IPS-NIHi7 (cell line): ENCODE data around the gene MYRIP.
A peak's percentile ranks its signal among the peaks of the same experiment; 100 is the strongest.

Source experiments
- DNase-seq: peaks from one replicate; pipeline ENCODE4 v3.0.0; 2012; ENCODE audit warnings: mixed read lengths; ENCODE audit errors: extremely low spot score

MYRIP gene

DNA sequence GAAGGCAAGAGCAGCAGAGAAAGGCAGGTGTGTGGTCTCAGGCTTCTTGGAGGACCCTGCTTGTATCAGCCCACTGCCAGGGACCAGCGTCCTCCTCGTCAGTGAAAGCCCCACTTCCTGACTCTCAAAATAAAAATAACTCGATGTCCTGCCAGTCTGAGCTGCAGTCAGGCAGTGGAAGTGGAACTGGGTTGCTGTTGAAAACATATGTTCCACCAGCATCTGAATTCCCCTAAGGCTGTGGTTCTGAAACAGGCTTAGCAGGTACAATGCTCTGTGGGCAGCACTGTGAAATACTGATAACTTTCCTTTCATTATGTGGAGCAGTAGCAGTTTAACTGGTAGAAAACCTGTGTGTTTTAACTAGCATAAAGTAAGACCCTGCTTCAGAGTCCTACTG, 378.5 kb downstream of the MYRIP start:
- DNase-seq = no peak

DNA sequence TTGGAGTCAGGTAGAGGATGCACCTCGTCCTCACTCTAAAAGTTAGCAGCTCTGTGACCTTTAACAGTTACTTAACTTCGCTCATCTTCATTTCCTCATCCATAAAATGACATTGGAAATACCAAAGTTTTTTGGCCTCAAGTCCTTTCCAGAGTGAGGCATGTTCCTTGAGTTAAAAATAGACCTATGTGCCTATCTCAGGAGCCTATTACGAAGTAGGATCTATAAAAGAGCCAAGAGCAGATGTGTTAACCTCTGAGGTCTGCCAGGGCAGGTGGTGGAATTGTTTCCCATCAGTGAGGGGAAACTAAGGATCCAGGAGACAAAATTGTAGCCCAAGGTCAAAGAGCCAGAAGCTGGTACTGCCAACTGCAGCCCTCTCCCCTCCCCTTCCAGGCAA, 379.7 kb downstream of the MYRIP start:
- DNase-seq = no peak

DNA sequence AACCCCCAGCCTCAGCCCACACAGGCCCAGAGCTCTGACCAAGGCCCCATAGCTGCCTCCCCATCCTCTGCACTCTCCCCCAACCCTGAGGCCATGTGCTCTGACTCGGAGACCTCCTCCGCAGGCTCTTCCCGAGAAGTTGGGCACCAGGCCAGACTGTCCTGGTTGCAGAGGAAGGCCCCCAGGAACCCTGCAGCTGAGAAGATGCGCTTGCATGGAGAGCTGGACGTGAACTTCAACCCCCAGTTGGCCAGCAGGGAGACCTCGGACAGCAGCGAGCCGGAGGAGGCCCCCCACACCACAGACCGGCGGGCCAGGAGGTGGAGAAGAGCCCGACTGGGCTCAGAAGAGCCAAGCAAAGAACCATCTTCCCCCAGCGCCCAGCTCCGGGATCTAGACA, 380.6 kb downstream of the MYRIP start:
- no peak for DNase-seq

DNA sequence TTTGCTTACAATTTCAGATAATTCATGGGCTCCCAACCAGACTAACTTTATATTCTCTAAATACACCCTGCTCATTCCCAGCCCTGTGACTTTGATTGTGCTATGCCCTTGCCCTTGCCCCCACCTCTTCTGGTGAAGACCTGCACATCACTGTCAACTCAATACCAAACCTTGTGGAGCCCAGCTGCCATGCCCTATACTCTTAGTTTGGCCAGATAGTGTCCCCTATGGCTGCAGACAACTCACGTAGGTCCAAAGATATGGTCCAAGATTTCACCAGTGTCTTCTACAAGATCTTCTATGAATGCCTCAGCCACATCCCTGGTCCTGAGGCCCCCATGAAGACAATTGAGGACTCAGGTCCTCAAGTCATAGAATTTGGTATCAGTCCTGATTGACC, 381.8 kb downstream of the MYRIP start:
- no peak for DNase-seq

DNA sequence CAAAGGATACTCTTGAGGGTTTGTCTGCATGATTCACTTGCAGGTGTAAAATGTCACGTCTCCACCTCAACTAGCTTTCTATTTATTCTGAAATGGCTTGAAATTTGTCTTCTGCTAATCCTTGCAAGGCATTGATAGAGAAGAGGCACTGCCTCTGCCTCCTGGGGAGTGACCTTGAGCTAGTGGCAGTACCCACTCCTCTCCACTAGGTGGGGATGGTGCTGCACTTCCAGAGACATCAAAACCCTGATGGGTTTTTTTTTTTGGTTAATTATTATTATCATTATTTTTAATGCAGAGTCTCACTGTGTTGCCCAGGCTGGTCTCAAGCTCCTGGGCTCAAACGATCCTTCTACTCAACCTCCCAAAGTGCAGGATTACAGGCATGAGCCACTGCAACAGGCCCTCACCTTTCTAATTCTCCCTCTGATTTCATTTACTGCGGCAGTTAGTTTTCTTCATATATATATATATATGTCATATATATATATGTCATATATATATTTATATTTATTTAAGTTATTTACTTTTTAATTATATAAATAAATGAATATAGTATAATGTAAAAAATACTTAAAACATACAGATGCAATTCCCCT, 382.5 kb downstream of the MYRIP start:
- DNase-seq = peak; percentile 78

DNA sequence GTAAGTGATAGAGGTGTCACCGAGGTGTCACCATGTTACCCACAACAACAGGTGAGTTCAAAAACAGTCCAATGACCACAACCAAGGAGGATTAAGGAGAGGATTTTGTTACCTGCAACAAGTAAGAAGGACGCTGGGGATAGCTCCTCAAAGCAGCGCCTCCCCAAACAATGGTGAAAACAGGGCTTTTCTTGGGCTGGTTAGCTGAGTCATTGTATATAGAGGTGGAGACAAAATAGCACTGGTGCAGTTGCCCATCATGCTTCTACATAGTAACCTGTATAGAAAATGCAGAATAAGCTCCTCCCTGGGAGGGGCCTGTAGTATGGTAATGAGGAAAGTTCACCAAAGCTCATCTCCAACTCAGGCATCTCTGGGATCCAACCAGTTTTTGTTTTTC, 383.2 kb downstream of the MYRIP start:
- DNase-seq = no peak

DNA sequence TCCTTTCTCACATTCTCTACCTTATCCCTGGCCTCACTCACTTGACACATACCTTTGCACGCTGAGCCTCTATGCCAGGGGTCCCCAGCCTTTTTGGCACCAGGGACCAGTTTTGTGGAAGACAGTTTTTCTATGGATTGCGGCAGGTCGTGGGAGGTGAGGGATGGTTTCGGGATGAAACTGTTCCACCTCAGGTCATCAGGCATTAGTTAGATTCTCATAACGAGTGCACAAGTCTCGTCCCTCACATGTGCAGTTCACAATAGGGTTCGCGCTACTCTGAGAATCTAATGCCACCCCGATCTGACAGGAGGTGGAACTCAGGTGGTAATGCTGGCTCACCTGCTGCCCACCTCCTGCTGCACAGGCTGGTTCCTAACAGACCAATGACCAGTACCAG, 387.6 kb downstream of the MYRIP start:
- DNase-seq = no peak

DNA sequence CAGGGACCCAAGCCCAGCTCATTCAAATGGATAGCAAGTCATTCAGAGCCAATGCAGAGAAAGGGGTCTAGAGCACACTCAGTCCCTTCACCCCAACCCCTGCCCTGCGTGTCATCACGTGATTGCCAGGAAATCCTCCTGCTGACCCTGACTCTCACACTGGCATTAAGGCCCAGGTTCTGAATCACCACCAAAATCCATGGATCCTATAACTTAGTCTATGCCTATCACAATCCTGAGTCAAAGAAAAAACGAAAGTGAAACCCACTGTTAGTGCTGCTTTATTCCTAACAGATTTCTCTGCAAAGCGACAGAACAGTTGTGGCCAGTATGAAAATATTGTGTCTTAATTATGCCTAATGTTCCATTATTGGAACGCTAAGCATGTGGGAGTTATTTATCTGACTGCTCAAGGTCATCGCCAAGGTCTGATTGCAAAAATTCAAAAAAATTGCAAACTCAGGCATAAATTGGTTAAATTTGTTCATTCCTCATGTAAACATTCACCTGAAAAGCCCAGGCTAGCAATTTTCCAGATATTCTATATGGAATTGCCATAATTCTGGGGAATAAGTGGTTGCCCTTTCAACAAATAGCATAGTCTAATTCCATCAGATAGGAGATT, 391.4 kb downstream of the MYRIP start:
- DNase-seq = no peak

DNA sequence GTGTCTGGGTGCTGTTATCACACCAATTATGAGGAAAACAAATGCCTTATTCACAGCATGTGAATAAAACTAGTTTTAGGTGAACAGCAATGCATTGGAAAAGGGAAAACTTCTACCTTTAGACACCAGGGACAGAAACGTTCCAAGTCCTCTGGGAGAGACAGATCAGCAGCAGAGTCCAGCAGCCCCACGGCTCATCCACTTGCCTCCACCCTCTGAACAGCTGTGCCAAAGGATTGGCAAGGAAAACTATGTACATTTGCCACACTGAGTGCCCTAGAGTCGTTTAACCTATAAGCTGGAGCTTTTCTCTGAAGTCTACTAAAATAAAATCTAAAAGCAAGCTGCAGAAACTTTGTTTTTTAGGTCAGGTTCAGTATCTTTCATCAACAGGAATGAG, 392.4 kb downstream of the MYRIP start:
- DNase-seq = no peak

DNA sequence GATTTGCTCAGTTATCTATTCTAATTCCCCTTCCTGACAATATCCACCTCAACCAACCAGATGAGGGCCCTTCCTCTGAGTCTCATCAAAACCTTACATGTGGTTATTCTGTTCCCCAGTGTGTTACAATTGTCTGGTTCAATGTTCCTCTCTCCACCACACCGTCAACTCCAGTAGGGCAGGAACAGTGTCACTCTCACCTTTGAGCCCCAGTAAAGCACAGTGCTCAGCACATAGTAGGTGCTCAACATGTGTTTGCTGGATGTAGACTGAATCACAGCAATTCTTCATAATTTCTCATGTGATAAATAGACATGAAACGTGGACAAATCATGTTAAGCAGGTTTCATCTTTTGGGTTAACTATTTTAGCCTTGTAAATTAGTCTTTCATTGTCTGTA, 397.1 kb downstream of the MYRIP start:
- no peak for DNase-seq

DNA sequence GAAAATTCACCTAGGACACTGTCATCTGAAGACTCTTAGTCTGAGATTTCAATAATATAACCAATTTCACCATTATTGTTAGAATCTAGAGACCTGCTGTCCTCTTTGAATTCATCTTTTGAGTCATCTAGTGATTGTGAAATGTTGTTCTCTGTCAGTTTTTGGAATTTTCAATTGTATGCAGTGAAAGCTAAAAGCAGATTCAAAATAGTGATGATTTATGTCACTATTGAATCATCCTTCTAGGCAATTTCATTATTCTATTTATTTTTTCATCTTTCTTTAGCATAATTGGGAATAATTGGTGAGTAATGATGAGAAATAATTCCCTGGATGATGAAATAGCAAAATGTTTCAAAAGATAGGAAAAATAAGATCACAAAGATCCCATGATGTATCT, 398.4 kb downstream of the MYRIP start:
- DNase-seq = no peak

DNA sequence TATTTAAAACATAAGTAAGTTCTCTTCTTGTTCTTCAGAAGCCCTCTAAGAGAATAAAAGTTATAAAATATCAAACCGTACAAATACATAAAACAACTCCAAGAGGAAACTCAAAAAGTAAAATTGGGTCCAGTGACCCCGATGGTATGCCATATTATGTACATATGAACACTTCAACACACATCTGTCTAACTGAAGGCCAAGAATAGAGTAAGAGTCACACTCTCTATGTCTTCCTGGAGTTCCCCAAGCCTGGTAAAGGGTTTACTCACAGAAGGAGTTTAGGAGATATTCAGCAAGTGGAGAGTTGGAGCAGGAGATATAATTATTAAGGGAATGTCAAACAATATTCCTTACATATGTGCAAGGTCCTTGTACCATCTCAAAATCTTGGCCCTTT, 398.8 kb downstream of the MYRIP start:
- DNase-seq = no peak

DNA sequence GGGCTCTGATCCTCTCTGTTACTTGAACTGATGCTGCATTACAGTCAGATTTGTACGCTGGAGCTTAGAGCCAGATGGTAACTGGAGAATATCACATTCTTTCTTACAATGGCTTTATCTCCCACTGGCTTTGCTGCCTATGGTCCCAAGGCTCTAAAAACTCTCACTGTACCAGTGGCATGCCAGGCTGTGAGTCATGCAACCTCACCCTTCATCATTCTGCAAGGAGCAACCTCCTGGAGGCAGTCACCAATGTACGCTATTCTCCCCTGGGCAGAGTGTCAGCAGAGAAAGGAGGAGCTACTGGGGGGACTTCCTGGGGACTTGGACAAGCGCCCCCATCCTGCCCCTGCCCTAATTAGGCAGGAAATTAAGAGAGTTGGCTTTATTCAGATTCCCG, 402.2 kb downstream of the MYRIP start:
- DNase-seq = no peak

DNA sequence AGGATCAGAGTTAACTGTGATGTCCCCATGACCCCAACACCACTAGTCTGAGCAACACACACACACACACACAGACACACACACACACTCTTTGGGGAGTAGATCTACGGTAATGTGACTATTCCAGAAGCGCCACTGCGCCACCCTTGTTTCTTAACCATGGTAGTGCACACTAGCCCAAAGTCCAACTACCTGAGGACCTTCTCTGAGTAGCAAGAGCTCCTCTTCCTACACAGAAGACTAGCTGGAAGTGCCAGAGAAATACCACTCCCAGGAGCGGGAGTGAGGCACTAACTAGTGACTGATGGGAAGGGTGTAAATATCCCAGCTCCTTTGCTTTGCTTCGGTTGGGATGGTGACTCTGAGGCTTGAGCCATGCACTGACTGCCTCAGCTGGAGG, 404.1 kb downstream of the MYRIP start:
- DNase-seq = no peak

DNA sequence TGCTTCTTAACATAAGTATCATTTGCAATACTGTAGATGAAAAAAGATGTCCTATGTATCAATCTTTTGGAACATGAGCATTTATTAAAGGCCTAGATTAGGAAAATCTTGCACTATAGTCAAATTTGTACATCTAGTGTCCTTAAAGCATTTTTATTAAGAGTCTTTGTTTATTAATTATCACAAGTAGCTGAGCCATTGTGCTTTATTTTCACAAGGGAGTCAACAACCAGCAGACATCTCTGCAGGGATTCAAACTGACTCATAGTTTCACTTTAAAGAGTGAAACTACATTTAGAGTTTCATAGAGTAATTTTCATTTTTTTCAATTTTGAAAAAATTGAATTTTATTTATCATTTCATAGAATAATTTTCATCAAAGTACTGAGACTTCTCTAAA, 405.6 kb downstream of the MYRIP start:
- DNase-seq = no peak

DNA sequence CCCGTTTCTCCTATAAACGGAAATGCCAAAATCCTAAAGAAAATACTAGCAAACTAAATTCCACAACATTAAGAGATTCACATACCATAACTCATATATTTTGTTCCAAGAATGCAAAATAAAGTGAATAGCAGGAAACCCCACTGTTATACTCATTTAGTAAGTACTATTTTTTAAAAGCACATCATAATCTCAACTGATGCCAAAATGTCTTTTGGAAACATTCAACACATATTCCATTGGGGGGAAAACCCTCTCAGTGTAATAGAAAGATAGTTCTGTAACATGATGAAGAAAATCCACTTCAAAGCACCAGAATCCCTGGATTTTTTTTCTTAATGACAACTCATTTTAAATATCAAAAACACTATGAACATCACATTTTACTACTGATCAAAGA, 407.1 kb downstream of the MYRIP start:
- no peak for DNase-seq

DNA sequence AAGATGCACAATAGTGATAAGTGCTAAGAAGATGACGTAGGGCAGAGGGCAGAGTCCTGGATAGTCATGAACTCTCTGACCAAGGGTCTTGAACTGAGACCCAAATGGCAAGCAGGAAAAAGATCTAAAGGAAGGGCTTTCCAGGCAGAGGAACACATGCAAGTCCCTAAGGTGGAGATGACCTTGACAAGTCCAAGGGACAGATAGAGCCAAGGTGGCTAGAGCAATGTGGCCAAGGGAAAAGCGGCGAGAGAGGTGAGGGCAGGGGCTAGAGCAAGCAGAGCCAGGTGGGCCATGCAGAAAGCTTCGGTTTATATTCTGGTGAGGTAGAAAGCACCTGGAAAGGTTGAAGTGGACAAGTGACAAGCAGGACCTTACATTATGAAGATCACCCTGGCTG, 414.4 kb downstream of the MYRIP start:
- DNase-seq = no peak

DNA sequence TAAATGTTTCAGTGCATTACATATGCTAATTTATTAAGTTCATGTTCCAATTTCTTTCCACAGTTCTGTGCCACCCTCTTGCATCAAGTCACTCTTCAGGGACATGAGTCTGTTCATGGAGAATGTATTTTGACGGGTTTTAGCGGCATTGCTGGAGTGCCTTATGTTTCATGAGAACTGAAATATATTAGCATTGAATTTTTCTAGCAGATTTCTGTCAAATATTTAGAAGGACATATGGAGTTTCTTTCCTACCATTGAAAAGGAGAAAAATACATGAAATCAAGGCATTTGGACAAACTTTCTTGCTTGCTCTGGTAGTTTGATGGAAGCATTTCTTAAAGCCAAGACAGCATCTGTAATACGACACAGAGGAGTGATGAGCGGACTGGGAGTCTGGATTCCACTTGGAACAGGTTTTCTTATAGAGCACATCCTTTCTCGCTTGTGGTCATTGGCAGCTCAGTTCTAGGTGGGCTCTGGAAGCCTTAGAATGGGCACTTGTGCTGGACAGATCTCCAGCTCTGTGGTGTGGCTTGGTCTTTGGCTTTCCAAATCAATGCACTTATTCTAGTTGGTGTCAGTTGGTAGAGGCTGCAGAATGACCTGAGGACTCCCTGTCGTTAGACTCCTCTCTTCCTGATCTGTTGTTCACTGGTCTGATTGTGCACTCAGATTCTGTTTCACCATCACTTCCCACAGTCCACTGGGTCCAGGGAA, 415.5 kb downstream of the MYRIP start:
- no peak for DNase-seq

DNA sequence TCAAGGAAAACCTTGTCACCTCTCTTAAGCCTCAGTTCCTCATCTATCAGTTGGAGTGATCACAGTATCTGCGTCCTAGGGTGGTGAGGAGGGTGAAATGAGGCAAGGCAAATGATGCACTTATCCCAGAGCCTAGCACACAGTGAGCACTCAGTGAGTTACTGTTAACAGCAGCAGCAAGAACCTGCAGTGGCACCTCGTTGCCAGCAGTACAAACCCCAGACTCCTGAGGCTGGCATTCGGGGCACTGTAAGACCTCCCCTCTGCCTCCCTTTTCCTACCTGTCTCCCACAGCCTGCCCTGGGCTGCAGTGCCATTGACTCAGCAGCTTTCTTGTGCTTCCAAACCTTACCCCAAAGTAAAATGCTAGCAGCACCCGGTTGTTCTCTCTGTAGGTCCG, 417.2 kb downstream of the MYRIP start:
- no peak for DNase-seq

DNA sequence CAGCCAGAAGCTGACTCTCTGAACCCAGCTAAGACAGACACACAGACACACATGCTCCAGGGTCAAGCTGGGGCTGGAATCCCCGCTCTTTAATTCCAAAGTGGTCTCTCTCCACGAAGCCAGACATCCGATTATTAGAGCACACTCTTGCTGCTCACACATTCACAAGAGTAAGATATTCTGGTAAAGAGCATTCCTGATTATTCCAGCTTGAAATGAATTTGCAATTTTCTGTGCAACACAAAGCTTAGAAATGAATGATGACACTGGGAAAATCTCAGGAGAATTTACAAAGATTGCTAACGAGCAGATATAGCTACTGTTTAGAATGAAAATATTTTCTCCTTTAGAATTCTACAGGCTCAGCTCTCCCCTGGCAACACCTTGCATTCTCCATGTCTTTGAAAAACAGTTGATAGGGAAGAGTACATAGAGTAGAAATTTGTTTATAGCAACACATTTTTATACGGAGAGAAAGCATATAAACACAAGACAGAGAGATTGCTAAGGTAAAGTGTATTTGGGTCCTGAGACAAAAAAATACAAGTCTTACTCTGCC, 419.5 kb downstream of the MYRIP start:
- no peak for DNase-seq

DNA sequence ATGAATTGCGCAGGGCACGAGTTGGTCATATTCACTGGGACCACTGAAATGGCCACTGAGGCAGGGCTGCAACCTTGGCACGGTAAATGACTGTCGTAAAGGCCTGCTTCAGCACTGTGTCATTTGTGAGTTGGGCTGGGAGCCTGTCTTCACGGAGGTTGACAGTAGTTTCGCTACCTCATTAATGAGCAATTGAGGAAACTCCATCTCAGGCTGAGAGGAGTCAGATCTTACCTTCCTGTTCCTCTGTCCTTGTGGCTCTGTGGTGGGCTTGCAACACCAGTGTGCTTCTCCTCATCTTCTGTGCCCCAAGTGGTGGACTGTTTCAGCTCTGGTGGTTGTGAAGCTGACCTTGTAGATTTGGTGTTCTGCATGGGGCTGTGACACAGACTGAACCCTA, 420.0 kb downstream of the MYRIP start:
- DNase-seq = no peak

DNA sequence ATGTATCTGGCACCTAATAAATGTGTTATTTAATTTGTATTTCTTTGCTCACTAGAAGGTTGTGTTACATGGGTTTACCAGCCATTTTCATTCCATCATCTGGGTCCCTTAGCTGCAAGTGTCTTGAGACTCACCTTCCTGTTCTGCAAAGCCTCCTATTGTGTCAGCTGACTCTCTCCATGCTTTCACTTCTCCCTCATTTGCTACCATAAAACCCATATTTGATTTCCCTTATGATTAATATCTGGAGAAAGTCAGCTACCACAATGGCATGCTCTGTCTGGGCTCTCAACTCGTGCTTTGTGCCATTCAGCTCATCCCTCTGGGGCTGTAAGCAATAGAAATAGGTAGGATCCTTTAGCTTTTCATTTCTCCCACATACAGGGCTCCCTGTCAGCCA, 420.6 kb downstream of the MYRIP start:
- DNase-seq = no peak

DNA sequence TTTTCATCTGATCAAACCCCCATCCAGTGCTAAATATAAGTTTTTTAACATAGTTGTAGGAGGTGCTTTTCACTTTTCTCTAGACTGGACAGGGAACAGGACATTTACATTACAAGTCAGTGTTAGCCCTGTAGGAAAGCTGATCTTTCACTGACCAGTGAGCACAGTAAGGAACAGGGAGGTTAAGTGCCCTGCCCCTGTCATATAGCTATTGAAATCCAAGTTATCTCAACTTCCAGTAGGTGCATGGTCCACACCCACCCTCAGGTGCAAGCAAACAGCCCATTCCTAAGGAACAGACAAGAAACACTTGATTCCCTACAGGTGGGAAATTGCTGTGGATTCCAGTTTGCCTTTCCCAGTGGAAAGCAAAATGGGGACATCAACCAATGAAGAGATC, 421.0 kb downstream of the MYRIP start:
- DNase-seq = no peak
